ENCODE data around the gene TM2D3.

GRCh38 chr15:101684877-101685276 lies 32.7 kb upstream of the TM2D3 start:
- no peak for TF ChIP-seq CTCF (IDR thresholded peaks at IDR 0.05; ENCODE audit: low read depth, low read length)
- TF ChIP-seq EZH2phosphoT487 (IDR thresholded peaks at IDR 0.05; ENCODE audit: low read depth), result no peak
